Measurements from ENCODE around the gene TAP2. TPM values are rescaled to one million over a fixed set of nuclear protein-coding genes. Genes with fewer than 3 reads are reported as not detected.

TAP2 gene
- polyA plus RNA-seq, 1 experiment, result 15.4 TPM

DNA sequence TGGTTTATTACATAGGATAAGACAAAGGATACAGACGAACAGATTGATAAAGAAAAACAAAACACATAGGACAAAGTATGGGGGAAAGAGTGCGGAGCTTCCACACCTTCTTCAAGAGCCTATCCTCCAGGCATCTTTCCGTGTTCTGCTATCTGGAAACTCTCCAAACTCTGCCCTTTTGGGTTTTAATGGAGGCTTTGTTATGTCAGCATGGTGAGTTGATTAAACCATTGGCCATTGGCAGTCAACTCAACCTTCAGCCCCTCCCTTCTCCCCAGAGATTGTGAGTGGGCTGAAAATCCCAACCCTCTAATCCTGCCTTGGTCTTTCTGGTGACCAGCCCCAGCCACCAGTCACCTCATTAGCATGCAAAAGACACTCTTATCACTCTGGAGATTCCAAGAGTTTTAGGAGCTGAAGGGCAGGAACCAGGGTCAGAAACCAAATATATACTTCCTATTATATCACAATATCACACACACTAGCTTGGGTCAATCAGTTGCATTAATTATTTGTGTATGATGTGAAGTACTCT, 45.6 kb downstream of the TAP2 start:
- TF ChIP-seq, protein P1, sequence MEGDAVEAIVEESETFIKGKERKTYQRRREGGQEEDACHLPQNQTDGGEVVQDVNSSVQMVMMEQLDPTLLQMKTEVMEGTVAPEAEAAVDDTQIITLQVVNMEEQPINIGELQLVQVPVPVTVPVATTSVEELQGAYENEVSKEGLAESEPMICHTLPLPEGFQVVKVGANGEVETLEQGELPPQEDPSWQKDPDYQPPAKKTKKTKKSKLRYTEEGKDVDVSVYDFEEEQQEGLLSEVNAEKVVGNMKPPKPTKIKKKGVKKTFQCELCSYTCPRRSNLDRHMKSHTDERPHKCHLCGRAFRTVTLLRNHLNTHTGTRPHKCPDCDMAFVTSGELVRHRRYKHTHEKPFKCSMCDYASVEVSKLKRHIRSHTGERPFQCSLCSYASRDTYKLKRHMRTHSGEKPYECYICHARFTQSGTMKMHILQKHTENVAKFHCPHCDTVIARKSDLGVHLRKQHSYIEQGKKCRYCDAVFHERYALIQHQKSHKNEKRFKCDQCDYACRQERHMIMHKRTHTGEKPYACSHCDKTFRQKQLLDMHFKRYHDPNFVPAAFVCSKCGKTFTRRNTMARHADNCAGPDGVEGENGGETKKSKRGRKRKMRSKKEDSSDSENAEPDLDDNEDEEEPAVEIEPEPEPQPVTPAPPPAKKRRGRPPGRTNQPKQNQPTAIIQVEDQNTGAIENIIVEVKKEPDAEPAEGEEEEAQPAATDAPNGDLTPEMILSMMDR (IDR thresholded peaks at IDR 0.05; ENCODE audit: low read depth, low read length), result no peak
- POLR2A ChIA-PET, result no interaction called here

DNA sequence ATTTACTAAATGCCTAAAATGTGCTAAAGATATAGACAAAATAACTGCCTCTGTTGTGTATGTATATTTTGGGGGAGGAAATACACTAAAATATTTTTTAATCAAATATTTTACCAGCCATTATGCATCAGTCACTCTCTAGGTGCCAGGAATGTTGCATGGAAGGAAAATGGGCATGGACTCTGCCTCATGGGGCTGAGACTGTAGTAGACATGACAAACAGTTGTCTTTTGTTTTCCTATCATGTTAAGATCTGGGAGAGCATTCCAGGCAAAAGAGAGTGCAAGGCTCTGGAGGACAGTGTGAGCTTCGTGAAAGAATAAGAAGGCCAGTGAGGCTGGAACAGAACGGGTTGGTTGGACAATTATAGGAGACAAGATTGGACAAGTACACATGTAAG, 48.2 kb downstream of the TAP2 start:
- TF ChIP-seq, protein P1 (IDR thresholded peaks at IDR 0.05; ENCODE audit: low read depth, low read length), result no peak
- peaks cover 19% of the 10 kb centered on the region for H3K27me3 ChIP-seq (ENCODE audit: control insufficient read depth, insufficient read depth, low read length)
- DNase-seq (ENCODE audit: low read depth, low spot score), result no peak
- H3K9me3 ChIP-seq (ENCODE audit: control insufficient read depth, insufficient read depth, low read length), result no peaks in the 10 kb centered on the region
- no peak overlapping the region for H3K4me3 ChIP-seq (ENCODE audit: low read depth, low read length)
- POLR2A ChIA-PET, result no interaction called here
- CTCF ChIA-PET, result interaction anchor here (1.0 kb wide), 1 partner anchor 376 kb away, joined by 3 read pairs; no protein-coding TSS in a partner anchor
- H3K27ac ChIP-seq (ENCODE audit: low read depth, low read length), result no peak overlapping the region

More for the DNA sequence above, 45.6 kb downstream of the TAP2 start:
- no peak overlapping the region for H3K4me3 ChIP-seq (ENCODE audit: low read depth, low read length)
- H3K27ac ChIP-seq (ENCODE audit: low read depth, low read length), result no peak overlapping the region
- CTCF ChIA-PET, result interaction anchor here (0.6 to 1.9 kb wide), 5 partner anchors 45 to 550 kb away, joined by 3 to 16 read pairs (median 3); partner anchors contain the start of gene TAP2
- H3K27me3 ChIP-seq (ENCODE audit: control insufficient read depth, insufficient read depth, low read length), result peaks cover 21% of the 10 kb centered on the region
- no peaks in the 10 kb centered on the region for H3K9me3 ChIP-seq (ENCODE audit: control insufficient read depth, insufficient read depth, low read length)
- DNase-seq (ENCODE audit: low read depth, low spot score), result no peak

Other genes starting within 250 kb of the TAP2 start
- gene HLA-DRB1, start 248.9 kb downstream of the TAP2 start, polyA plus RNA-seq (2011; rRNA removed), result not detected in 2 replicates
- not detected in 2 replicates for gene HLA-DQA1, start 201.3 kb downstream of the TAP2 start, polyA plus RNA-seq (2011; rRNA removed)
- gene HLA-DQB1, start 172.1 kb downstream of the TAP2 start, polyA plus RNA-seq (2011; rRNA removed), result not detected in 2 replicates
- not detected in 2 replicates for gene HLA-DQA2, start 97.3 kb downstream of the TAP2 start, polyA plus RNA-seq (2011; rRNA removed)
- not detected in 2 replicates for gene HLA-DQB2, start 75.2 kb downstream of the TAP2 start, polyA plus RNA-seq (2011; rRNA removed)
- gene HLA-DOB, start 21.7 kb downstream of the TAP2 start, polyA plus RNA-seq (2011; rRNA removed), result not detected in 2 replicates
- 62.0 and 70.0 TPM in 2 replicates for gene PSMB8, start 5.3 kb upstream of the TAP2 start, polyA plus RNA-seq (2011; rRNA removed)
- 38.6 and 43.6 TPM in 2 replicates for gene TAP1, start 15.0 kb upstream of the TAP2 start, polyA plus RNA-seq (2011; rRNA removed)
- 34.8 and 38.4 TPM in 2 replicates for gene PSMB9, start 15.5 kb upstream of the TAP2 start, polyA plus RNA-seq (2011; rRNA removed)
- gene HLA-DMB, start 102.3 kb upstream of the TAP2 start, polyA plus RNA-seq (2011; rRNA removed), result 0.07 and 0.12 TPM in 2 replicates
- gene HLA-DMA, start 114.4 kb upstream of the TAP2 start, polyA plus RNA-seq (2011; rRNA removed), result 7.1 and 8.2 TPM in 2 replicates
- 110 and 138 TPM in 2 replicates for gene BRD2, start 129.9 kb upstream of the TAP2 start, polyA plus RNA-seq (2011; rRNA removed)
- 0.02 TPM in 1 of 2 replicates, not detected in the other for gene HLA-DOA, start 170.9 kb upstream of the TAP2 start, polyA plus RNA-seq (2011; rRNA removed)
- gene HLA-DPA1, start 234.9 kb upstream of the TAP2 start, polyA plus RNA-seq (2011; rRNA removed), result 0.10 and 0.15 TPM in 2 replicates
- 0.94 and 1.6 TPM in 2 replicates for gene HLA-DPB1, start 237.3 kb upstream of the TAP2 start, polyA plus RNA-seq (2011; rRNA removed)

All from AG04450 (cell line).